ENCODE measurements around the gene IL24.
A peak's percentile ranks its signal among the peaks of the same experiment; 100 is the strongest.
"Not testable (repeated sequence)": the region's sequence is repeated elsewhere in the genome, so short reads cannot be mapped to it uniquely, and the experiment has no call there.

The IL24 gene, protein sequence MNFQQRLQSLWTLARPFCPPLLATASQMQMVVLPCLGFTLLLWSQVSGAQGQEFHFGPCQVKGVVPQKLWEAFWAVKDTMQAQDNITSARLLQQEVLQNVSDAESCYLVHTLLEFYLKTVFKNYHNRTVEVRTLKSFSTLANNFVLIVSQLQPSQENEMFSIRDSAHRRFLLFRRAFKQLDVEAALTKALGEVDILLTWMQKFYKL

DNA sequence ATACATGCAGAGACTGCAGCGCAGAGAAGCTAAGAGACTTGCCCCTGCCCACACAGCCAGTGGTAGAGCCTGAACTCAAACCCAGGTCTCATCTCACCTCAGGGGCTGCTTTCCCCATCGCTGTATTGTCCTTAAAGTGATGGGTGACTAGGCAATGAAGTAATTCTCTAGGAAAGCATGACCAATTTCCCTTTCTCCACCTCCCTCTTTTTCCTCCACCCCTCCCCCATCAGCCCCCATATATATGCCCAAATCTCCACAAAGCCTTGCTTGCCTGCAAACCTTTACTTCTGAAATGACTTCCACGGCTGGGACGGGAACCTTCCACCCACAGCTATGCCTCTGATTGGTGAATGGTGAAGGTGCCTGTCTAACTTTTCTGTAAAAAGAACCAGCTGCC, at the start of gene IL24:
Gene IL24, plus strand, starts transcription at position 269 of the 400 bp plus-strand sequence. CDS start 390 bp downstream, outside the sequence.
- DNase-seq (ENCODE audit: low spot score): no peak

DNA sequence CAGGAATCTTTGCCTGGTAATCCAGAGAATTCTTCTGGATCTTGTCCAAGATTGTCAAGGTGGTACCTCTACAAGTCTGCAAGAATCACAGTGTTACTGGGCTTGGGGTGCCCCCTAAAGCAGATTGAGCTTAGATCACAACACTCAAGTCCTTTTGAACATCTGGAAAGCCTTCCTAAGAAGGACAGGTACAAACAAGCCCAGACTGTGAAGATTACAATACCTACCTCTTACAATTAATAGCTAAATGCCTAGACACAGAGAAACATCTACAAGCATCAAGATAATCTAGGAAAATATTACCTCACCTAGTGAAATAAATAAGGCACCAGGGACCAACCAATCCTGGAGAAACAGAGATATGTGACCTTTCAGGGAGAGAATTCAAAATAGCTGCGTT, 49.3 kb upstream of the IL24 start:
- DNase-seq (ENCODE audit: low spot score): no peak

DNA sequence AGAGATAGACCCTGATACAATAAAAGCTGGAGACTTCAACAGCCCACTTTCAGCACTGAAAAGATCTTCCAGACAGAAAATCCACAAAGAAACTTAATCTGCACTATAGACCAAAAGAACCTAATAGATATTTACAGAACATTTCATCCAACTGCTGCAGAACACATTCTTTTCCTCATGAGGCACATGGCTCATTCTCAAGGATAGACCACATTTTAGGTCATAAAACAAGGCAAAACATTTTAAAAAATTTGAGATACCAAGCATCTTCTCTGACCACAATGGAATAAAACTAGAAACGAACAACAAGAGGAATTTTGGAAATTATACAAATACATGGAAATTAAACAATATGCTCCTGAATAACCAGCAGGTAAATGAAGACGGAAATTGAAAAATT, 46.8 kb upstream of the IL24 start:
- DNase-seq (ENCODE audit: low spot score): no peak

DNA sequence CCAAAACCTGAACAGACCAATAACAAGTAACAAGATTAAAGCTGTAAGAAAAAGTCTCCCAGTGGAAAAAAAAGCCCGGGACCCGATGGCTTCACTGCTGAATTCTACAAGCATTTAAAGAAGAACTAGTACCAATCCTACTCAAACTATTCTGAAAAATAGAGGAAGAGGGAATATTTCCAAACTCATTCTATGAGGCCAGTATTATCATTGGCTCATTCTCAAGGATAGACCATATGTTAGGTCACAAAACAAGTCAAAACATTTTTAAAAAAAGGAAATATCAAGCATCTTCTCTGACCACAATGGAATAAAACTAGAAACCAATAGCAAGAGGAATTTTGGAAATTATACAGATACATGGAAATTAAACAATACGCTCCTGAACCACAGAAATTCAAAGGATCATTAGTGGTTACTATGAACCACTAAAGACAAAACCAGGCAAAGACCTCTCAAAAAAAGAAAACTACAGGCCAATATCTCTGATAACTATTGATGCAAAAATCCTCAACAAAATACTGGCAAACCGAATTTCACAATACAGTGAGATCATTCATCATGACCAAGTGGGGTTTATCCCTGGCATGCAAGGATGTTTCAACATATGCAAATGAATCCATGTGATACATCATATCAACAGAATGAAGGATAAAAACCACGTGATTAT, 45.8 kb upstream of the IL24 start:
- no peak for DNase-seq (ENCODE audit: low spot score)

DNA sequence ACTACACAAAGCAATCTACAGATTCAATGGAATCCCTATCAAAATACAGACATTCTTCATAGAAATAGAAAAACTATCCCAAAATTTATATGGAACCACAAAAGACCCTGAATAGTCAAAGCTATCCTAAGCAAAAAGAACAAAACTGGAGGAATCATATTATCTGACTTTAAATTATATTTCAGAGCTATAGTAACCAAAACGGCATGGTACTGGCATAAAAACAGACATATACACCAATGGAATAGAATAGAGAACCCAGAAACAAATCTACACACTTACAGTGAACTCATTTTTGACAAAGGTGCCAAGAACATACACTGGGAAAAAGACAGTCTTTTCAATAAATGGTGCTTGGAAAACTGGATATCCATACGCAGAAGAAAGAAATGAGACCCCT, 44.6 kb upstream of the IL24 start:
- not testable (repeated sequence) for DNase-seq (ENCODE audit: low spot score)

DNA sequence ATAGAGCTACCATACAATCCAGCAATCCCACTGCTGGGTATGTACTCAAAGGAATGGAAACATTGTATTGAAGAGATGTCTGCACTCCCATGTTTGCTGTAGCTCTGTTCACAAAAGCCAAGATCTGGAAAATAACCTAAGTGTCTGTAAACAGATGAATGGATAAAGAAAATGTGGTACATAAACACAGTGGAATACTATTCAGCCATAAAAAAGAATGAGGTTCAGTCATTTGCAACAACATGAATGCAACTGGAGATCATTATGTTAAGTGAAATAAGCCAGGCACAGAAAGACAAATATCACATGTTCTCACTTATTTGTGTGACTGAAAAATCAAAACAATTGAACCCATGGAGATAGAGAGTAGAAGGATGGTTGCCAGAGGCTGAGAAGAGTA, 43.5 kb upstream of the IL24 start:
- not testable (repeated sequence) for DNase-seq (ENCODE audit: low spot score)

DNA sequence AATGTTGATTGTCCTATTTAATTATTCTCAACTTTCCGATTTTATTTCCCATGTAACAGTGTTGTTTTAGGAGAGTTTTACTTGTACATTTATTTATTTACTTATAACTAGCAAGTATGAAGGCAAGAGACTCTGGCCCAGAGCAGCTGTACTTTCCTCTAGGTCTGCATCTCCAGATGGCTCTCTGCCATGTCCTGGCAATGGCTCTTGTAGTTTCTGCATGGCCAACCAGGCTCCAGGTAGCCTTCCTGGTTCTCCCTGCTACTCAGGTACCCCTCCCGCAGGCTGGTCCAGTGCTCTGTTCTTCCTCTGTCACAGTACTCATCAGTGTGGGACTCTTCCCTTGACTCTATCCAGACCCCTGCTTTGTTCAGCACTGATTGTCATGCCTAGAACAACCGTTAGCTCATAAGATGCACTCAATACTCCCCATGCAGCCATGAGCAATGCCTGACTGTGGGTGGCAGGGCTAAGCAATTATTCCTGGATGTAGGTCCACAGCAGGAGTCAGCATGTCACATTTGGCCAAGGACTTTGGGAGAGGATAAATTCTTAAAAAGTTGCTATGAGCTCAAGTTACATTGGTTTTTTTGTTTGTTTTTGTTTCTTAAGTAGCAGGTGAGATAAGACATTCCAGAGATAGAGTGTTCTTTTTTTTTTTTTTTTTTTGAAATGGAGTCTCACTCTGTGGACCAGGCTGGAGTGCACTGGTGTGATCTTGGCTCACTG, 42.7 kb upstream of the IL24 start:
- no peak for DNase-seq (ENCODE audit: low spot score)

DNA sequence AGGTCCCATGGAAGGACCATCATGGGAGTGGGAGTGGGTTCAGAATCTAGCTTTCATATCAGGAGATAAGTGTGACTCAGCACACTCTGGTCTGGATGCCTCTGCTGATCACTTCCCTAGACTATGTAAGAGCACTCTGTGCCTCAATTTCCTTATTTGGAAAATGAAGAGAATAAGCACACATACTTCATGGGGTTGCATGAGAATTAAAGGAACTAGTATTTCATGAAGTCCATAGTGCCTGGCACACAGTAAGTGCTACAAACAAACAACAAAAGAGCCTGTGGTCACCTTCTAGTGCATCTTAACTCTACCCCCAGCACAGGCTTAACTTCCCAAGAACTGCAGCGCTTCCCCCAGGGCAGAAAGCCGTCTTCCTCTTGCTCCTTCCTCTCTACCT, 41.4 kb upstream of the IL24 start:
- DNase-seq (ENCODE audit: low spot score): no peak

DNA sequence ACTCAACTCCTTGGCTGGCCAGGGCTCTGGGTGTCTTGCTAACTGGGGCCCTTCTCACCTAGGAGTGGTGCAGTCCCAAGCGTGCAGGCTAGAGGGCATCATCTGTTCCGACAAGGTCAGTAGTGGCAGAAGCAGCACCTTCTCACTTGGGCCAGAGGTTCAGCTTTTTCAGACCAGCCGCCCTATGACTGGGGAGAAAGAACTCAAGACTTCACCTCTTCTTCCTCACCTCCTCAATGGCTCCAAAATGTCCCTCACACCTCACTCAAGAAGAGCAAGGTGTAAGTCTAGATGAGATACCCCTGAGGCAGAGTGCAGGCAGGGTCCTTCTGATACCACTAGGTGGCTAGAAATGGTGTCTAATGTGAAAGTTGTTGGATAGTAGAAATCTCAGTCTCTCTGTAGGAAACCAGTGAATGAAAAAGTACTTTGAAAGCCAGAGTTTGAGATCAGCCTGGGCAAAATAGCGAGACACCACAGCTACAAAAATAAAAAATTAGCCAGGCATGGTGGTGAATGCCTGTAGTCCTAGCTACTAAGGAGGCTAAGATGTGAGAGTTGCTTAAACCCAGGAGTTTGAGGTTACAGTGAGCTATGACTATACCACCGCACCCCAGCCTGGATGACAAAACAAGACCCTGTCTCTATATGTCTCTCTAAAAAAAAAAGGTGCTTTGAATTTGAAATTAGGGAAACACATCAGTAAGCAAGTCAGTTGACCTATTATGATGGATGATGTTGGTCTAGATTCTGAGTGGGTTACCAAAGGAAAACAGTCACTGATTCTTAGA, 40.4 kb upstream of the IL24 start:
- DNase-seq (ENCODE audit: low spot score): no peak

DNA sequence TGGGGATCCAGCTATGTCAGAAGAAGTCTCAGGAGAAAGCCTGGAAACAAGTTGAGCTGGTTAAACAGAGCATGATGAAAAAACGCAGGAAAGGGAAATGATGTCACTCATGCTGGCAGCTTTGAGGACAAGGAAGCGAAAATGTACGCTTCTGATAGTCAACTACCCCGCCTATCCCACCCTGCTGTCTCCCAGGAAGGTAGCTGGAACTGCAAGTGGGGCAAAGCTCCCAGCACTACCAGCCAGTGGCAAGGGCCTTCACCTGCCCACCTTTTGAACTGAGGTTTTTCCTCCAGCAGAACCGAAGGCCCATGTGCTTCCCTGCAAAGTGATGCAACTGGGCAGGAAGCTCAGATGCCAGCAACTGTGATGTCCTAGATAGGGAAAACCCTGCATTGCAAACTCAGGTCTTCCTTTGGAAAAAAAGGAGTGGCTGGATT, 38.1 kb upstream of the IL24 start:
- DNase-seq (ENCODE audit: low spot score): peak; percentile 26

DNA sequence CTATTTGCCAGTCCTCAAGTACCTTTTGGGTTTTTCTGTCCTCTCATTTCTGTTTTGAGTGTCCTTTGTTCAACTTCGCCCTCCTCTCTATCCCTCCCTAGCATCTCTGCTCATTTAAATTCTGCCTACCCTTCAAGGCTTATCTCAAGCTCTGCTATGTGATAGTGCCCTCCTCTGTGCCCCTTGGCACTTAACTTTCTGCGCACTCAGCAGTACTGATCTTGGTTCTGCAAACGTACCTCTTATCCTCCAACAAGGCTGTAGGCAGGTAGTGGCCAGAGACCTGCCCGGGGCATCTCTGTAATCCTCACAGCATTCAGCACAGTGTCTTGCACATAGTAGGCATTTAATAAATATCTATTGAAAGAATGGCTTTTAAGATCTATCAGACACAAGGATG, 37.1 kb upstream of the IL24 start:
- no peak for DNase-seq (ENCODE audit: low spot score)

DNA sequence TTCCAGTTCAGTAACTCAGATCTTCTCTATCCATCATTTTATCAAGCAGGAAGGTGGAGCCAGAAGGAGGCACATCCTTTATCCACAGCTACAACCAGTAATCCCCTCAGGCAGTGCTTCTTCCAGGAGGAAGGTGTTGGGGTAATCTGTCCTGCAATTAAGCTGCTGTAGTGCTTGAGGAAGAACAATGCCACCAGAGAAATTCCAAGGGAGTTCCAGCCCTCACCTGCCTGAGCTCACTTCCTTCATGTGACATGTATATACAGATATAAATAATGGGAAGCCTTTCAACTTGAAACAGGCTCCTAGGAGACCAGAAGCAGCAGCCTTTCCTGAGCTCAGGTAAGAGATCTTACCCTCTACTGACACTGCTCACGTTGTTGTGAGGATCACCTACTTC, 34.0 kb upstream of the IL24 start:
- no peak for DNase-seq (ENCODE audit: low spot score)

DNA sequence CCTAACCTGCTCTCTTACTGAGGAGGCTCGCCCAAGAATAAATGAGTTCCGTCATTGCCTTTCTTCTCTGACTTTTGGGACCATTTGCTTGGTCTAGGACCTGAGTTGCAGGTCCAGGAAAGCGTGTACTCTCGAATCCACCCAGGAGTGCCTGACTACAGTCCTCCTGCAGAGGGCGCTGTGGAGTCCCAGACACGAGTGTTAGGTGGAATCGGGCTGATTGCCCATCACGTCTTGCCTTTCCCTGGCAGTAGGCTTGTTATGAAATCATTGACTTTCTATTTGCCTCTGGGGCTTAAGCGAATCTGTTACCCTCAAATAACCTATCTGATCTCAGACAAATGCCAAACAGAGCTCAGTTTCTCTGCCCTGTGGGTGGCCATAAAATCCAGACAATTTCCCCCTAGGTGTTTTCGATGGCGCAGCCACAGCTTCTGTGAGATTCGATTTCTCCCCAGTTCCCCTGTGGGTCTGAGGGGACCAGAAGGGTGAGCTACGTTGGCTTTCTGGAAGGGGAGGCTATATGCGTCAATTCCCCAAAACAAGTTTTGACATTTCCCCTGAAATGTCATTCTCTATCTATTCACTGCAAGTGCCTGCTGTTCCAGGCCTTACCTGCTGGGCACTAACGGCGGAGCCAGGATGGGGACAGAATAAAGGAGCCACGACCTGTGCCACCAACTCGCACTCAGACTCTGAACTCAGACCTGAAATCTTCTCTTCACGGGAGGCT, 32.1 kb upstream of the IL24 start, which contains the start of gene IL20:
Gene IL20, plus strand, starts transcription at position 685 of the 733 bp plus-strand sequence. CDS start 230 bp downstream, outside the sequence.
- DNase-seq (ENCODE audit: low spot score): peak; percentile 37

DNA sequence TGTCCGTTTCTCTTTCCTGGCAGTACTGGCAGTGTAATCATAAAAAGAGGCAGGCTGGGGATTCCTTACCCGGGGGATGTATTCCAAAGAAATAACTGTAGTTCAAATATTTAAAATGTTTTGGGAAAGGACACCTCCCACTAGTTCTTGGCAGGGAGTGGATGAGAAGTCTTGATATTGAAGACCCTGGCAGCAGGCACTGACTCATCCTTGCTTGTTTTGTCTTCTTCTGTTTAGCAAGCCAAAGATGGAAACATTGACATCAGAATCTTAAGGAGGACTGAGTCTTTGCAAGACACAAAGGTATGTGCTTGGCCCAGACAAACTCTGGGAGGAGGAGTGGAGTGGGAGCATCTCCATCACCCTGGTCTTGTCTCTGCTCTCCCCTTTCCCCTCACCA, 31.2 kb upstream of the IL24 start:
- DNase-seq (ENCODE audit: low spot score): no peak

DNA sequence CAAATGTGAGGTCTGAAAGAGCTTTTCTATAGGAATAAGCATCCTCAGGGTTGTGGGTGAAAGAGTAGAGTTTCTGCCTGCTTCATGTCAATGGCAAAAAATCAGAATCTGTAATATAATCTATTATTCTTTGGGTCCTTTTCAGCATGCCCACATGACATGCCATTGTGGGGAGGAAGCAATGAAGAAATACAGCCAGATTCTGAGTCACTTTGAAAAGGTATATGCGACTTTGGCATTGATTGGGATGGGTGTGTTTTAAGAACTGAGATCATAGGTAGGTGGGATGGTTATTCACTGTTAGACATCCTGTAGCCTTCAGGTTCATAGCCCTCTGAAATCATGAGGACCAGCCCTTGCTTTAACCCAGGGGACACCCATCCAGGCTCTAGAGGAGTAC, 30.0 kb upstream of the IL24 start:
- no peak for DNase-seq (ENCODE audit: low spot score)

DNA sequence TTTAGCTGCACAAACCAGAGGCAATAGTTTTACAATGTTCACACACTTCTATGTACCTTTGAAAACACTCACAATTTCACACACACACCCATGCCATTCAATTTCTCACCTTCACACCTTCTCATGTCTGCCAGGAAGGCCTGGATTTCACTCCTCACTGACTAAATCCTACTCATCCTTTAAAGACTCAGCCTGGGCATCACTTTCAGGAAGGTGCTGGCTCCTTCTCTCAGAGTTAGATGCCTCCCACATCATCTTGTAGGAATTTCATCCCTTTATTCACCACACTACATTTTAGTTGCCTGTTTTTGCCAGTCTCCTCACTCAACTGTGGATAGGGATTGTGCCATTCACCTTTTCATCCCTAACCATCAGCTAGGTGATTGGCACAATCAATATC, 29.5 kb upstream of the IL24 start:
- DNase-seq (ENCODE audit: low spot score): no peak

DNA sequence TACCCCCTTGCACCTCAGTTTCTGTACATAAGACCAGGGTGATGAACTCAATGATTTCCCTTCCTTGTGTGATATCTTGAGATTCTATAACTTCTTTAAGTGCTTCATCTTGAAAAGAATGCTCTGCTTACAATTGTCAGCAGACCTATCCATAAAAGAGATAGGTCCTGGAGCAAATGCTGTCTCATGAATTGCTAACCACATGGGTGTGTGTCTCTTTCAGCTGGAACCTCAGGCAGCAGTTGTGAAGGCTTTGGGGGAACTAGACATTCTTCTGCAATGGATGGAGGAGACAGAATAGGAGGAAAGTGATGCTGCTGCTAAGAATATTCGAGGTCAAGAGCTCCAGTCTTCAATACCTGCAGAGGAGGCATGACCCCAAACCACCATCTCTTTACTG, 29.0 kb upstream of the IL24 start:
- no peak for DNase-seq (ENCODE audit: low spot score)

DNA sequence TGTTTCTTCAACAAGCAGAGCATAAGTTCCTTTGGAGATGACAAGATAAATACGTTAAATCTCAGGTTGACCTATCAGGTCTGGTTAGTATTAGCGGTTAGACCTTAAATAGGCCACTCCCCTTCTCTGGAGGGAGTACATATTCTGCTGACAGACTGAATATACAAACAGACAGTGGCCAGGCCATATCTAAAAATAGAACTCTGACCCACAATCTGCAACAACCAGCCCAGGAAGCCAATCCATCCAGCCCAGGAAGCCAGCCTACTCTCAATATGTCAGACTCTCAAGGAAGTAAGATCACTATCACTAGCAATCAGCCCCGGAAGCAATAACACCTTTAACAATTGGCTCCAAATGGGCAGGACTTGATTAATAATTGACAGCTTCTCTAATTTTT, 25.1 kb upstream of the IL24 start:
- DNase-seq (ENCODE audit: low spot score): no peak

DNA sequence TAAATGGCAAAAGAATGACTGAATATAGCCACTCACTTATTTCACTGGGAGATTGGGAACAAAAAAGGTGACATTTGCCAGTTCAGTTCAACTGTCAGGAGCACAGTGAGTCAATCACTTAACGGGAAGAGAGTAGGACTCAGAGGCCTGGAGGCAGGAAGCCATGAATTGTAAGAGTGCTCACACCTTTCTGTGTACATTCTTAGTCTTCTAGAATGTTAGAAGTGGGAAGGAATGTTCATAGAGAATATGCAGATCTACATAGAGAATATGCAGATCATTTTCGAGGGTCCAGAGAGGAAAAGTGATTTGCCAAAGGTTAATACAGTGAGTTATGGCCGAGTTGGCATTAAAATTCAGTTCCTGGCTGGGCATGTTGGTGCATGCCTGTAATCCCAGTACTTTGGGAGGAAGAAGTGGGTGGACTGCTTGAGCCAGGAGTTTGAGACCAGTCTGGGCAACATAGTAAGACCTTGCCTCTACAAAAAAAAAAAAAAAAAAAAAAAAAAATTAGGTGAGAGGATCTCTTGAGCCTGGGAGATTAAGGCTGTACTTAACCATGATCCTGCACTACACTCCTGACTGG, 23.5 kb upstream of the IL24 start:
- DNase-seq (ENCODE audit: low spot score): no peak

DNA sequence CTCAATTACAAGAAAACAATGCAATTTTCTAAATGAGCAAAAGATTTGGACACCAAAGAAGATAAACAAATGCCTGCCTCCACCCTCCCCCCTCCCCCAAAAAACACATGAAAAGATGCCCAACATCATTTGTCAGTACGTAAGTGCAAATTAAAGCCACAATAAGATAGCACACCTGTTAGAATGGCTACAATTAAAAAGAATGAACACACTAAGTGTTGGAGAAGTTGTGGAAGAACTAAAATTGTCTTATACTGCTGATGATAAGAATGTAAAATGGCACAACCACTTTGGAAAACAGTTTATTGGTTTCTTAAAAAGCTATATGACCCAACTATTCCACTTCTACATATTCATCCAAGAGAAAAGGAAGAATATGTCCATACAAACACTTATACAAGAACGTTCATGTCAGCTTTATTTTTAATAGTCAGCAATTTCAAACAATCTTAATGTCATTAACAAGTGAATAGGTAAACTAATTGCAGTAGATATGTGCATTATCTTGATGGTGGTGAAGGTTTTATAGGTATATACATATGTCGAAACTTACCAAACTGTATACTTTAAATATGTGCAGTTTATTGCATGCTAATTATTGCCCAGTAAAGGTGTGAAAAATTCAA, 21.4 kb upstream of the IL24 start:
- DNase-seq (ENCODE audit: low spot score): no peak

DNA sequence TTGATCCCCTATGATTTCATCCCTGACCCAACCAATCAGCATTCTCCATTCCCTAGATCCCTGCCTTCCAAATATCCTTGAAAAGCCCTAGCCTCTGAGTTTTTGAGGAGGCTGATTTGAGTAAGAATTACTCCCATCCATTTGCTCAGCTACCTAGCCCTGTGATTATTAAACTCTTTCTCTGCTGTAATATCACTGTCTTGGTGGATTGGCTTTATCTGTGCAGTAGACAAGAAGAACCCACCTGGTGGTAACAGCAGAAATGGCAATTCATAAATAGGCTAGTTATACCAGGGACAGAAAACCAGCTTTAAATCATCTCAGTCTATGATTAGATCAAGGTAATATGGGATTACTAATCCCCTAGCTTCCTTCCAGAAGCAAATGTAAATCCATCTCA, 18.8 kb upstream of the IL24 start:
- DNase-seq (ENCODE audit: low spot score): no peak

All from kidney capillary endothelial cell (primary cell).